WTC11 (cell line): ENCODE data around the gene ZFAND3. TPM values are rescaled to one million over a fixed set of nuclear protein-coding genes. Genes with fewer than 3 reads are reported as not detected.

Experiments used
- ATAC-seq: fragments of 200-7000 bp; cut with Tn5 transposase; 2 replicates; pipeline ENCODE4 v1.10.0; 2021; ENCODE audit warnings: mild to moderate bottlenecking, moderate library complexity
- CTCF ChIA-PET: fragments of 300-600 bp; sonication (Branson Sonifier 250); formaldehyde crosslinking; loops from one replicate; lab custom pipeline; 2021; ENCODE audit warnings: antibody characterized with exemption; lab: Charles Lee
- POLR2A ChIA-PET: fragments of 350-600 bp; sonication (Branson Sonifier 250); formaldehyde crosslinking; loops from one replicate; lab custom pipeline; 2021; ENCODE audit warnings: antibody characterized with exemption; lab: Charles Lee
- DNase-seq: peaks from one replicate; pipeline ENCODE4 v3.0.0; 2021; ENCODE audit warnings: low spot score
- H3K27ac Mint-ChIP-seq: 2 replicates; pipeline ENCODE4 v1.8.0; 2021; ENCODE audit warnings: mixed read lengths
- H3K27me3 Mint-ChIP-seq: 2 replicates; pipeline ENCODE4 v1.8.0; 2021; ENCODE audit warnings: low read depth, mild to moderate bottlenecking, moderate library complexity, mixed read lengths
- H3K36me3 Mint-ChIP-seq: 2 replicates; pipeline ENCODE4 v1.8.0; 2021; ENCODE audit warnings: mixed read lengths
- H3K4me1 Mint-ChIP-seq: 2 replicates; pipeline ENCODE4 v1.8.0; 2022; ENCODE audit warnings: mixed read lengths
- H3K4me3 Mint-ChIP-seq: 2 replicates; pipeline ENCODE4 v1.8.0; 2021; ENCODE audit warnings: mild to moderate bottlenecking, moderate library complexity, mixed read lengths
- H3K9me3 Mint-ChIP-seq: 2 replicates; pipeline ENCODE4 v1.8.0; 2021; ENCODE audit warnings: mixed read lengths
- AFF4 ChIP-seq: sonication (generic); formaldehyde crosslinking; IDR thresholded peaks from 2 replicates; pipeline ENCODE4 v1.8.1; 2023; ENCODE audit warnings: mild to moderate bottlenecking, missing genetic modification reagents, borderline replicate concordance
- CDX4 ChIP-seq: fragments of 250-450 bp; sonication (Bioruptor Pico); IDR thresholded peaks from 2 replicates; pipeline ENCODE4 v1.9.0; 2021; ENCODE audit warnings: moderate library complexity, mild to moderate bottlenecking, inconsistent platforms, borderline replicate concordance
- CREB1 ChIP-seq: sonication (generic); formaldehyde crosslinking; IDR thresholded peaks from 2 replicates; pipeline ENCODE4 v1.8.0; 2023; ENCODE audit warnings: mild to moderate bottlenecking, missing genetic modification reagents
- E2F4 ChIP-seq: sonication (generic); formaldehyde crosslinking; IDR thresholded peaks from 2 replicates; pipeline ENCODE4 v1.8.1; 2022; ENCODE audit warnings: low read depth, mild to moderate bottlenecking, moderate library complexity, missing genetic modification reagents, borderline replicate concordance
- ELF4 ChIP-seq: sonication (generic); formaldehyde crosslinking; IDR thresholded peaks from 2 replicates; pipeline ENCODE4 v1.8.1; 2022; ENCODE audit warnings: low read depth, mild to moderate bottlenecking, moderate library complexity, missing genetic modification reagents
- ETV6 ChIP-seq: sonication (generic); formaldehyde crosslinking; IDR thresholded peaks from 2 replicates; pipeline ENCODE4 v1.8.1; 2022; ENCODE audit warnings: mild to moderate bottlenecking, missing genetic modification reagents
- GABPB1 ChIP-seq: sonication (generic); formaldehyde crosslinking; IDR thresholded peaks from 2 replicates; pipeline ENCODE4 v1.8.1; 2023; ENCODE audit warnings: mild to moderate bottlenecking, missing genetic modification reagents
- JAZF1 ChIP-seq: fragments of 250-450 bp; sonication (Bioruptor Pico); IDR thresholded peaks from 2 replicates; pipeline ENCODE4 v1.9.0; 2021; ENCODE audit warnings: moderate library complexity, mild to moderate bottlenecking, inconsistent platforms
- PREB ChIP-seq: sonication (generic); formaldehyde crosslinking; IDR thresholded peaks from 2 replicates; pipeline ENCODE4 v1.8.1; 2022; ENCODE audit warnings: mild to moderate bottlenecking, missing genetic modification reagents, moderate library complexity, borderline replicate concordance
- SP1 ChIP-seq: sonication (generic); formaldehyde crosslinking; conservative IDR thresholded peaks from 2 replicates; pipeline ENCODE4 v1.8.1; 2022; ENCODE audit warnings: missing genetic modification reagents
- STAT6 ChIP-seq: sonication (generic); formaldehyde crosslinking; conservative IDR thresholded peaks from 2 replicates; pipeline ENCODE4 v1.8.1; 2023; ENCODE audit warnings: mild to moderate bottlenecking, low read depth, missing genetic modification reagents, moderate library complexity
- TP53 ChIP-seq: sonication (generic); formaldehyde crosslinking; IDR thresholded peaks from 2 replicates; pipeline ENCODE4 v1.8.1; 2023; ENCODE audit warnings: mild to moderate bottlenecking, missing genetic modification reagents
- USF2 ChIP-seq: sonication (generic); formaldehyde crosslinking; IDR thresholded peaks from 2 replicates; pipeline ENCODE4 v1.8.1; 2023; ENCODE audit warnings: mild to moderate bottlenecking, missing genetic modification reagents, moderate library complexity
- ZNF219 ChIP-seq: sonication (generic); formaldehyde crosslinking; IDR thresholded peaks from 2 replicates; pipeline ENCODE4 v1.8.0; 2023; ENCODE audit warnings: missing genetic modification reagents, mild to moderate bottlenecking, borderline replicate concordance
- ZNF416 ChIP-seq: fragments of 250-450 bp; sonication (Bioruptor Pico); IDR thresholded peaks from 2 replicates; pipeline ENCODE4 v1.9.0; 2021; ENCODE audit warnings: mild to moderate bottlenecking, inconsistent platforms
- total RNA-seq: library from RNA; stranded (reverse); gene quantifications from 3 replicates; pipeline ENCODE4 v1.2.3, GENCODE V29; 2021

The ZFAND3 gene
- total RNA-seq, 1 experiment from 2014 or later, result 50.3 TPM

GRCh38 chr6:37798436-37799262, 20.9 kb upstream of the ZFAND3 start:
- TF ChIP-seq E2F4 (CRISPR knock-in tag) (no peak), CDX4 (CRISPR knock-in tag) (no peak), ZNF416 (CRISPR knock-in tag) (no peak), ELF4 (CRISPR knock-in tag) (no peak), PREB (no peak)
- Mint-ChIP-seq H3K9me3 (no peaks in the 10 kb centered on the region), H3K27me3 (peaks cover 4% of the 10 kb centered on the region; the same call in 1 of the 2 replicates), H3K4me3 (no peak overlapping the region), H3K27ac (no peak overlapping the region), H3K36me3 (no peaks in the 10 kb centered on the region), H3K4me1 (peaks cover 4% of the 10 kb centered on the region; the same call in 1 of the 2 replicates)
- DNase-seq (no peak), ATAC-seq (no peak)
- ChIA-PET CTCF (no interaction called here), POLR2A (interaction anchor here (0.6 kb wide), 1 partner anchor 71 kb away, joined by 3 read pairs; no protein-coding TSS in a partner anchor)

GRCh38 chr6:37799263-37799644, 20.3 kb upstream of the ZFAND3 start:
- ChIA-PET CTCF (no interaction called here), POLR2A (interaction anchor here (0.6 kb wide), 1 partner anchor 71 kb away, joined by 3 read pairs; no protein-coding TSS in a partner anchor)
- DNase-seq (no peak), ATAC-seq (no peak)
- Mint-ChIP-seq H3K9me3 (no peaks in the 10 kb centered on the region), H3K4me3 (no peak overlapping the region), H3K27ac (no peak overlapping the region), H3K4me1 (peaks cover 4% of the 10 kb centered on the region; the same call in 1 of the 2 replicates), H3K36me3 (no peaks in the 10 kb centered on the region), H3K27me3 (peaks cover 4% of the 10 kb centered on the region; the same call in 1 of the 2 replicates)
- TF ChIP-seq AFF4 (CRISPR knock-in tag) (no peak), SP1 (CRISPR knock-in tag) (no peak), ZNF219 (CRISPR knock-in tag) (no peak), GABPB1 (CRISPR knock-in tag) (peak; percentile 62), TP53 (no peak), CREB1 (CRISPR knock-in tag) (no peak)

- DNase-seq (no peak), ATAC-seq (no peak)
- ChIA-PET CTCF (interaction anchor here (1.0 to 2.5 kb wide), 2 partner anchors 10 to 59 kb away, joined by 4 to 14 read pairs; no protein-coding TSS in a partner anchor), POLR2A (no interaction called here)
- no peak overlapping the region for H3K27ac Mint-ChIP-seq
- TF ChIP-seq GABPB1 (CRISPR knock-in tag) (no peak), USF2 (CRISPR knock-in tag) (no peak), JAZF1 (no peak), ETV6 (no peak), STAT6 (CRISPR knock-in tag) (no peak)
- no peaks in the 10 kb centered on the region for H3K36me3 Mint-ChIP-seq
- no peaks in the 10 kb centered on the region for H3K9me3 Mint-ChIP-seq
- peaks cover 4% of the 10 kb centered on the region; the same call in 1 of the 2 replicates for H3K4me1 Mint-ChIP-seq
- peaks cover 4% of the 10 kb centered on the region; the same call in 1 of the 2 replicates for H3K27me3 Mint-ChIP-seq
- H3K4me3 Mint-ChIP-seq, result no peak overlapping the region
Observed at GRCh38 chr6:37800703-37801604, 18.6 kb upstream of the ZFAND3 start.
